ENCODE results near the gene RAB28. TPM values are rescaled to one million over a fixed set of nuclear protein-coding genes. Genes with fewer than 3 reads are reported as not detected.

Gene RAB28
- total RNA-seq, 2 experiments from 2014 or later, result 12.2 to 16.1 TPM

DNA sequence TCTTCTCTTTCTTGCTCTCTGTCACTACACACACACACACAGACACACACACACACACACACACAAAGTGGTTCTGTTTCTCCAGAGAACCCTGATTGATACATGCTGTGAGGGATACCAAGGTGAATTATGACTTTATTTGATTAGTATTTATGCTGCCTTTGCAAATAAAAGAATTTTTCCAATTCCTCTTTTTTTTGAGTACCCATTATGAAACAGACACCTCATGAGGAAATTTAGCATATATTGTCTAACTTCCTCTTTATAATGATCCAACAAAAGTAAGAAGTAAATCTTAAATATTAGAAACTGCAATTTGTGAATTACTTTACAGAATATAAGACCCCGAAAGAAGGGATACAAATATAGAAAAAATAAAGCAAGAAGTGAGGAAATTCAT lies 14.3 kb upstream of the RAB28 start:
- no peak for ATAC-seq
- peaks cover 30% of the 10 kb centered on the region for H3K27me3 Mint-ChIP-seq (ENCODE audit: low read depth)
- no peak overlapping the region for H3K4me3 Mint-ChIP-seq
- no peaks in the 10 kb centered on the region for H3K9me3 Mint-ChIP-seq (ENCODE audit: insufficient read depth)
- no peaks in the 10 kb centered on the region for H3K36me3 Mint-ChIP-seq (ENCODE audit: low read depth)
- no peak overlapping the region for H3K27ac Mint-ChIP-seq
- no peaks in the 10 kb centered on the region for H3K4me1 Mint-ChIP-seq (ENCODE audit: low read depth)
- CTCF ChIA-PET, result no interaction called here
- POLR2A ChIA-PET, result no interaction called here
- DNase-seq, result no peak

- ChIA-PET POLR2A (no interaction called here), CTCF (interaction anchor here (1.0 to 1.2 kb wide), 3 partner anchors 10 to 30 kb away, joined by 3 read pairs; no protein-coding TSS in a partner anchor)
- Mint-ChIP-seq H3K27ac (no peak overlapping the region), H3K36me3 (ENCODE audit: low read depth) (no peaks in the 10 kb centered on the region), H3K27me3 (ENCODE audit: low read depth) (peaks cover 26% of the 10 kb centered on the region), H3K9me3 (ENCODE audit: insufficient read depth) (no peaks in the 10 kb centered on the region), H3K4me1 (ENCODE audit: low read depth) (no peaks in the 10 kb centered on the region), H3K4me3 (no peak overlapping the region)
- ATAC-seq (no peak), DNase-seq (no peak)
Observed at GRCh38 chr4:13496605-13497004, 12.5 kb upstream of the RAB28 start.

DNA sequence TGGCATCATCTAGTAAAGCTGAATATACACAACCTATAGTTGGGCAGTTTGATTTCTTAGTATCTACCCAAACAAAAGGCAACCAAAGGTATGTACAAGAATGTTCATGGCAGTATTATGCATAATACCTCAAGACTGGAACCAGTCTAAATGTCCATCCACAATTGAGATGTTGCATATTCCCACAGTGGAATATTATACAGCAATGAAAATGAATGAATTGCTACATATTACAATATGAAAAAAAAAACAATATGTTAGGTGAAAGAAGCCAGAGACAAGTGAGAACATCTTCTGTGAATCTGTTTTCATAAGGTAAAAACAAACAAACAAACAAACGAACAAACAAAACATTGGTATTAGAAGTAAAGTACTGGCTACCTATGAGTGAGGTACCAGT lies 11.6 kb upstream of the RAB28 start:
- Mint-ChIP-seq H3K4me3 (no peak overlapping the region), H3K9me3 (ENCODE audit: insufficient read depth) (no peaks in the 10 kb centered on the region), H3K27ac (no peak overlapping the region), H3K36me3 (ENCODE audit: low read depth) (no peaks in the 10 kb centered on the region), H3K4me1 (ENCODE audit: low read depth) (no peaks in the 10 kb centered on the region), H3K27me3 (ENCODE audit: low read depth) (peaks cover 27% of the 10 kb centered on the region)
- POLR2A ChIA-PET, result no interaction called here
- no peak for ATAC-seq
- DNase-seq, result no peak
- CTCF ChIA-PET, result interaction anchor here (1.0 to 1.1 kb wide), 2 partner anchors 9 to 31 kb away, joined by 3 read pairs; no protein-coding TSS in a partner anchor

DNA sequence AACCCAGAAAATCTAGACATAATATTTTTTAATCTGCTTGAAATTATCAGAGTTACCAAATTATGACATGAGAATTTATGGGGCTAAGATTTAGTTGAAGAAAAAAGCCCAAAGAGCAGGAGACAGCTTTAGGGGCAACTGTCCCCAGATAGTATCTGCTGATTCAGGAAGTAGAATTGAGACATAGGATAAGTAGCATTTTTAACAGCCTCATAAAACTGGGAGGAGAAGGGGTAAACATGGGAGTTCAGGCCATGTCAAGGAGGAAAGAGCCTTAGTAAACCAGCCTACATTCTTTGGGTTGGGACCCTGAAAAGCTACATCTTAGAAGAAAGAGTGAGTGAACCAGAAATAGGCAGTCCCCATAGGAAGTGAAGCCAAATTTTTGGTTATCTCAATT lies 9.7 kb upstream of the RAB28 start:
- no peaks in the 10 kb centered on the region for H3K36me3 Mint-ChIP-seq (ENCODE audit: low read depth)
- no peaks in the 10 kb centered on the region for H3K9me3 Mint-ChIP-seq (ENCODE audit: insufficient read depth)
- no peak overlapping the region for H3K27ac Mint-ChIP-seq
- ChIA-PET POLR2A (no interaction called here), CTCF (interaction anchor here (1.4 kb wide), 1 partner anchor 16 kb away, joined by 3 read pairs; no protein-coding TSS in a partner anchor)
- H3K4me3 Mint-ChIP-seq, result no peak overlapping the region
- H3K4me1 Mint-ChIP-seq (ENCODE audit: low read depth), result no peaks in the 10 kb centered on the region
- peaks cover 22% of the 10 kb centered on the region for H3K27me3 Mint-ChIP-seq (ENCODE audit: low read depth)
- ATAC-seq, result no peak
- no peak for DNase-seq

GRCh38 chr4:13492747-13493146 lies 8.6 kb upstream of the RAB28 start:
- DNase-seq (no peak), ATAC-seq (no peak)
- POLR2A ChIA-PET, result interaction anchor here (1.0 kb wide), 1 partner anchor 9 kb away, joined by 3 read pairs; no protein-coding TSS in a partner anchor
- H3K9me3 Mint-ChIP-seq (ENCODE audit: insufficient read depth), result no peaks in the 10 kb centered on the region
- no peaks in the 10 kb centered on the region for H3K36me3 Mint-ChIP-seq (ENCODE audit: low read depth)
- H3K27ac Mint-ChIP-seq, result no peak overlapping the region
- no peaks in the 10 kb centered on the region for H3K4me1 Mint-ChIP-seq (ENCODE audit: low read depth)
- CTCF ChIA-PET, result no interaction called here
- no peak overlapping the region for H3K4me3 Mint-ChIP-seq
- peaks cover 21% of the 10 kb centered on the region for H3K27me3 Mint-ChIP-seq (ENCODE audit: low read depth)

GRCh38 chr4:13484749-13485221 lies 645 bp upstream of the RAB28 start:
- DNase-seq (no peak), ATAC-seq (peak; percentile 57)
- H3K27me3 Mint-ChIP-seq (ENCODE audit: low read depth), result peaks cover 9% of the 10 kb centered on the region
- H3K9me3 Mint-ChIP-seq (ENCODE audit: insufficient read depth), result no peaks in the 10 kb centered on the region
- peaks cover 23% of the 10 kb centered on the region for H3K4me1 Mint-ChIP-seq (ENCODE audit: low read depth)
- ChIA-PET CTCF (interaction anchor here (0.9 kb wide), 1 partner anchor 632 kb away, joined by 3 read pairs; no protein-coding TSS in a partner anchor), POLR2A (interaction anchor here (0.7 to 0.8 kb wide), 2 partner anchors 11 to 52 kb away, joined by 3 read pairs; no protein-coding TSS in a partner anchor)
- H3K36me3 Mint-ChIP-seq (ENCODE audit: low read depth), result peaks cover 2% of the 10 kb centered on the region
- H3K27ac Mint-ChIP-seq, result peak overlapping the region; percentile 99
- H3K4me3 Mint-ChIP-seq, result peak overlapping the region; percentile 88

DNA sequence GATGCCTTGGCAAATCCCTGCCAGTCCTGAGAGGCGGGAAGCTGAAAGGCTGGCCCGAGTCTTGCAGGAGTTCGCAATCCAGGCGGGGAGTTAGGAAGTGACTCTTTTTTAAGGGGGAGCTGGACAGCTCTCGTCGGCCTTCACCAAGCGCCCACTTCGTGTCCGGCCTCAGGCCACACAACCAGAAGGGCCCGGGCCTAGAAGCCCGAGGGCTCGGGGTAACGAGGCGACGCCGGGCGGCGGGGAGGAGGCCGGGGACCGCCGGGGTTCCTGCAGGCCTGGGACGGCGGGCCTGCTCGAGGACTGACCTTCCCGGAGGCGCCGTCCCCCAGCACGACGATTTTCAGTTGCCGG lies 395 bp downstream of the RAB28 start:
- peaks cover 7% of the 10 kb centered on the region for H3K27me3 Mint-ChIP-seq (ENCODE audit: low read depth)
- DNase-seq (peak; percentile 42), ATAC-seq (peak; percentile 27)
- peaks cover 3% of the 10 kb centered on the region for H3K36me3 Mint-ChIP-seq (ENCODE audit: low read depth)
- CTCF ChIA-PET, result interaction anchor here (0.8 to 1.0 kb wide), 2 partner anchors 10 to 16 kb away, joined by 3 read pairs; no protein-coding TSS in a partner anchor
- no peaks in the 10 kb centered on the region for H3K9me3 Mint-ChIP-seq (ENCODE audit: insufficient read depth)
- peak overlapping the region; percentile 99 for H3K27ac Mint-ChIP-seq
- peaks cover 23% of the 10 kb centered on the region for H3K4me1 Mint-ChIP-seq (ENCODE audit: low read depth)
- POLR2A ChIA-PET, result interaction anchor here (0.7 to 1.3 kb wide), 5 partner anchors 9 to 144 kb away, joined by 3 to 6 read pairs (median 4); partner anchors contain the start of gene BOD1L1
- H3K4me3 Mint-ChIP-seq, result peak overlapping the region; percentile 88

GRCh38 chr4:13483136-13483767 lies 888 bp downstream of the RAB28 start:
- Mint-ChIP-seq H3K4me3 (peak overlapping the region; percentile 88), H3K36me3 (ENCODE audit: low read depth) (peaks cover 3% of the 10 kb centered on the region), H3K4me1 (ENCODE audit: low read depth) (peaks cover 23% of the 10 kb centered on the region), H3K27ac (peak overlapping the region; percentile 68), H3K27me3 (ENCODE audit: low read depth) (peaks cover 4% of the 10 kb centered on the region), H3K9me3 (ENCODE audit: insufficient read depth) (no peaks in the 10 kb centered on the region)
- DNase-seq, result no peak
- ATAC-seq, result peak; percentile 5
- ChIA-PET CTCF (interaction anchor here (0.8 to 1.1 kb wide), 3 partner anchors 8 to 15 kb away, joined by 3 read pairs; no protein-coding TSS in a partner anchor), POLR2A (interaction anchor here (0.7 to 1.3 kb wide), 5 partner anchors 9 to 144 kb away, joined by 3 to 6 read pairs (median 4); partner anchors contain the start of gene BOD1L1)

GRCh38 chr4:13481569-13481968 lies 2.6 kb downstream of the RAB28 start:
- peaks cover 7% of the 10 kb centered on the region for H3K36me3 Mint-ChIP-seq (ENCODE audit: low read depth)

DNA sequence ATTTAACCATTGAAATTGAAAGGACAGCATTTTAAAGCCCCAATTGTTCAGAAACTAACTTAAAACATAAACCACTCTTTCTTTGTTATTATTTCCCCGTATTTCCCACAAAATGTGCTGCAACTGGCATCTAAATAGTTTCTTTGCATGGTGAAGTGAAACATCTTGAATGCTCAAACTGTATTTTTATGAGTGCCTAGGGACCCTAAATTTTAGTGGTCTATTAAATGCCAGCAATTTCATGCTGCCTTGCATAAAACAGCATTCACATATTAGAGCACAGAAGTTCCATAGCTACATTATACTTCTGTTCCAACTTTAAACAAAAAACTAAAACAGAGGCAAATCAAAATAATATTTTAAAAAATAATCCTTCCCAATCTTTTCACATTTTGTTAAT lies 5.4 kb downstream of the RAB28 start:
- peaks cover 21% of the 10 kb centered on the region for H3K4me1 Mint-ChIP-seq (ENCODE audit: low read depth)
- H3K27ac Mint-ChIP-seq, result no peak overlapping the region
- H3K9me3 Mint-ChIP-seq (ENCODE audit: insufficient read depth), result no peaks in the 10 kb centered on the region
- ChIA-PET CTCF (no interaction called here), POLR2A (no interaction called here)
- no peaks in the 10 kb centered on the region for H3K27me3 Mint-ChIP-seq (ENCODE audit: low read depth)
- no peak overlapping the region for H3K4me3 Mint-ChIP-seq
- no peak for ATAC-seq
- peaks cover 10% of the 10 kb centered on the region for H3K36me3 Mint-ChIP-seq (ENCODE audit: low read depth)
- DNase-seq, result no peak

More at GRCh38 chr4:13481569-13481968, 2.6 kb downstream of the RAB28 start:
- Mint-ChIP-seq H3K4me1 (ENCODE audit: low read depth) (peaks cover 27% of the 10 kb centered on the region), H3K4me3 (peak overlapping the region; percentile 1), H3K9me3 (ENCODE audit: insufficient read depth) (no peaks in the 10 kb centered on the region), H3K27ac (no peak overlapping the region), H3K27me3 (ENCODE audit: low read depth) (no peaks in the 10 kb centered on the region)
- POLR2A ChIA-PET, result no interaction called here
- CTCF ChIA-PET, result no interaction called here
- ATAC-seq (no peak), DNase-seq (no peak)

DNA sequence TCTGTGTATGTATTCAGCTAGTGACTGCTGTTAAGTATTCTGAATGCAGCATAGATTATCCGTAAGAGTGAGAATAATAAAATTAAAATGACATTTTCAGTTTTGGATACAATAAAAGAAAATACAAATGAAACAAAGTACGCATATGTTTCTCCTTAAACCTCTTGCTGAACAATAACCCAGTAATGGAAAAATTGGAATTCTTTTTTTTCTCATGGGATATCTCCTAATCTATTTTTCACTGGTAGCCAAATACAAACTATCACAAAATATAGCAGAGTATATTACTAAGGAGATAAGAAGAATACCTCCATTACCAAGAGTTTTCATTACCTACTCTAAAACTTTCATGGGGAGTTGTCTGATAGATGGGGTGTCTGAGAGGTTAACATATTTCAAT lies 6.0 kb downstream of the RAB28 start:
- peaks cover 16% of the 10 kb centered on the region for H3K4me1 Mint-ChIP-seq (ENCODE audit: low read depth)
- H3K4me3 Mint-ChIP-seq, result no peak overlapping the region
- H3K36me3 Mint-ChIP-seq (ENCODE audit: low read depth), result peaks cover 10% of the 10 kb centered on the region
- DNase-seq (no peak), ATAC-seq (no peak)
- ChIA-PET POLR2A (no interaction called here), CTCF (interaction anchor here (1.1 kb wide), 1 partner anchor 16 kb away, joined by 3 read pairs; no protein-coding TSS in a partner anchor)
- no peaks in the 10 kb centered on the region for H3K9me3 Mint-ChIP-seq (ENCODE audit: insufficient read depth)
- H3K27me3 Mint-ChIP-seq (ENCODE audit: low read depth), result no peaks in the 10 kb centered on the region
- no peak overlapping the region for H3K27ac Mint-ChIP-seq

GRCh38 chr4:13476915-13477314 lies 7.2 kb downstream of the RAB28 start:
- Mint-ChIP-seq H3K27me3 (ENCODE audit: low read depth) (no peaks in the 10 kb centered on the region), H3K9me3 (ENCODE audit: insufficient read depth) (no peaks in the 10 kb centered on the region), H3K36me3 (ENCODE audit: low read depth) (peaks cover 13% of the 10 kb centered on the region), H3K4me1 (ENCODE audit: low read depth) (peaks cover 10% of the 10 kb centered on the region), H3K27ac (no peak overlapping the region), H3K4me3 (no peak overlapping the region)
- no peak for DNase-seq
- ChIA-PET CTCF (interaction anchor here (1.1 kb wide), 1 partner anchor 18 kb away, joined by 3 read pairs; no protein-coding TSS in a partner anchor), POLR2A (no interaction called here)
- ATAC-seq, result no peak

Measured in activated CD8-positive, alpha-beta T cell treated with anti-CD3 and anti-CD28 coated beads, Interleukin-2, amount 10 ng/mL, durations not matched to agents 7 days and 5 days (primary cell).